IMR-90 (cell line): Measurements from ENCODE around the gene DPYD. TPM values are rescaled to one million over a fixed set of nuclear protein-coding genes. Genes with fewer than 3 reads are reported as not detected.

Experiments
- ATAC-seq: fragments of 200-7000 bp; cut with Tn5 transposase; 2 replicates; pipeline ENCODE4 v1.9.1; 2020; ENCODE audit warnings: low read depth, mild to moderate bottlenecking, moderate library complexity
- BruUV-seq: library from RNA; stranded (reverse); fragments of 400-500 nt; replicated peaks from 2 replicates; lab custom pipeline; 2021; lab: Mats Ljungman, UMichigan
- CTCF ChIA-PET: fragments of 300-600 bp; formaldehyde crosslinking; extraction: SDS; loops from one replicate; lab custom pipeline; 2021; ENCODE audit warnings: antibody characterized with exemption; lab: Yijun Ruan, JAX
- POLR2A ChIA-PET: fragments of 300-600 bp; sonication (Branson Sonifier 250); formaldehyde crosslinking; loops from one replicate; lab custom pipeline; 2022; ENCODE audit warnings: antibody characterized with exemption; ENCODE audit not compliant: unreplicated experiment; lab: Charles Lee
- DNase-seq: peaks from one replicate; pipeline ENCODE4 v3.0.0; 2013
- H2AFZ ChIP-seq: replicated peaks from 2 replicates; pipeline ENCODE3; 2013; ENCODE audit warnings: low read length, mild to moderate bottlenecking; ENCODE audit not compliant: poor library complexity
- H2AK5ac ChIP-seq: 2 replicates; pipeline ENCODE4 v1.6.1; 2013; ENCODE audit warnings: low read depth, low read length, inconsistent platforms
- H2AK9ac ChIP-seq: replicated peaks from 2 replicates; pipeline ENCODE3; 2013; ENCODE audit warnings: mild to moderate bottlenecking, low read depth, low read length, moderate library complexity; ENCODE audit not compliant: poor library complexity
- H2BK120ac ChIP-seq: 2 replicates; pipeline ENCODE4 v1.6.1; 2013; ENCODE audit warnings: low read depth, low read length, inconsistent platforms
- H2BK15ac ChIP-seq: 3 replicates; pipeline ENCODE4 v1.6.1; 2013; ENCODE audit warnings: low read depth, low read length, inconsistent platforms
- H2BK20ac ChIP-seq: 2 replicates; pipeline ENCODE4 v1.6.1; 2013; ENCODE audit warnings: low read depth, mild to moderate bottlenecking, inconsistent platforms, low read length, moderate library complexity
- H2BK5ac ChIP-seq: 2 replicates; pipeline ENCODE4 v1.6.1; 2013; ENCODE audit warnings: mild to moderate bottlenecking, low read depth, low read length, inconsistent platforms; ENCODE audit not compliant: poor library complexity, severe bottlenecking
- H3K14ac ChIP-seq: replicated peaks from 2 replicates; pipeline ENCODE4 v1.6.1; 2013; ENCODE audit warnings: low read depth, low read length, inconsistent platforms
- H3K18ac ChIP-seq: 2 replicates; pipeline ENCODE4 v1.6.1; 2013; ENCODE audit warnings: low read depth, low read length, control low read depth
- H3K23ac ChIP-seq: 2 replicates; pipeline ENCODE4 v1.6.1; 2013; ENCODE audit warnings: low read depth, low read length, inconsistent platforms
- H3K27ac ChIP-seq: 2 replicates; pipeline ENCODE4 v1.5.1; 2013; ENCODE audit warnings: mild to moderate bottlenecking, control low read depth, low read length; ENCODE audit not compliant: insufficient read depth
- H3K27me3 ChIP-seq: 2 replicates; pipeline ENCODE4 v1.6.1; 2013; ENCODE audit warnings: low read length; ENCODE audit not compliant: control insufficient read depth, insufficient read depth
- H3K36me3 ChIP-seq: 2 replicates; pipeline ENCODE4 v1.6.1; 2013; ENCODE audit warnings: low read length, mixed read lengths; ENCODE audit not compliant: control insufficient read depth, insufficient read depth
- H3K4ac ChIP-seq: 2 replicates; pipeline ENCODE4 v1.6.1; 2013; ENCODE audit warnings: low read depth, low read length, inconsistent platforms
- H3K4me1 ChIP-seq: 2 replicates; pipeline ENCODE4 v1.6.1; 2013; ENCODE audit warnings: low read length, mixed read lengths; ENCODE audit not compliant: control insufficient read depth, insufficient read depth
- H3K4me2 ChIP-seq: 2 replicates; pipeline ENCODE4 v1.6.1; 2013; ENCODE audit warnings: low read depth, mild to moderate bottlenecking, control low read depth, low read length, moderate library complexity
- H3K4me3 ChIP-seq: 2 replicates; pipeline ENCODE4 v1.5.1; 2013; ENCODE audit warnings: low read depth, mild to moderate bottlenecking, control low read depth, low read length, moderate library complexity; ENCODE audit not compliant: insufficient read depth
- H3K56ac ChIP-seq: 2 replicates; pipeline ENCODE4 v1.6.1; 2013; ENCODE audit warnings: low read length, inconsistent platforms; ENCODE audit not compliant: insufficient read depth; ENCODE audit errors: extremely low read depth
- H3K79me1 ChIP-seq, 2 experiments: 2 replicates each; pipeline ENCODE4 v1.6.1; 2013; ENCODE audit warnings: low read length in 2 of 2, inconsistent platforms in 1 of 2, low read depth in 1 of 2
- H3K9ac ChIP-seq: 2 replicates; pipeline ENCODE4 v1.6.1; 2013; ENCODE audit warnings: low read depth, low read length, control low read depth
- H3K9me1 ChIP-seq: 2 replicates; pipeline ENCODE4 v1.6.1; 2013; ENCODE audit warnings: low read length, inconsistent platforms; ENCODE audit not compliant: insufficient read depth
- H3K9me3 ChIP-seq: 2 replicates; pipeline ENCODE4 v1.6.1; 2013; ENCODE audit warnings: low read length; ENCODE audit not compliant: control insufficient read depth, insufficient read depth
- H4K20me1 ChIP-seq: 2 replicates; pipeline ENCODE4 v1.6.1; 2013; ENCODE audit warnings: low read length, inconsistent platforms; ENCODE audit not compliant: insufficient read depth
- H4K5ac ChIP-seq: 2 replicates; pipeline ENCODE4 v1.6.1; 2013; ENCODE audit warnings: mild to moderate bottlenecking, low read depth, low read length, control low read depth
- H4K8ac ChIP-seq, 2 experiments: 2 replicates each; pipeline ENCODE4 v1.6.1; 2013; ENCODE audit warnings: low read depth in 2 of 2, low read length in 2 of 2, control low read depth in 1 of 2, inconsistent platforms in 1 of 2
- H4K91ac ChIP-seq: 2 replicates; pipeline ENCODE4 v1.6.1; 2013; ENCODE audit warnings: low read depth, low read length, inconsistent platforms; ENCODE audit not compliant: insufficient read depth
- FOS ChIP-seq: fragments of 150-350 bp; IDR thresholded peaks from 2 replicates; pipeline ENCODE4 v1.6.1; 2016; ENCODE audit warnings: low read depth, low read length
- MAFK ChIP-seq: IDR thresholded peaks from 2 replicates; pipeline ENCODE4 v1.6.1; 2012; ENCODE audit warnings: low read depth, low read length, improper control_type of control experiment
- MXI1 ChIP-seq: IDR thresholded peaks from 2 replicates; pipeline ENCODE4 v1.6.1; 2012; ENCODE audit warnings: low read depth, mild to moderate bottlenecking, low read length, moderate library complexity, borderline replicate concordance
- POLR2A ChIP-seq: IDR thresholded peaks from 2 replicates; pipeline ENCODE4 v1.6.1; 2012; ENCODE audit warnings: mild to moderate bottlenecking, low read depth, low read length
- RFX5 ChIP-seq: IDR thresholded peaks from 2 replicates; pipeline ENCODE4 v1.8.0; 2012; ENCODE audit warnings: low read depth, mild to moderate bottlenecking, low read length, moderate library complexity
- WGBS, 2 experiments: methylation state at CpG; one replicate each; pipeline versions ENCODE4 v1.1.5 to v1.1.7; 2013; ENCODE audit warnings: missing lambda C conversion rate in 2 of 2; ENCODE audit not compliant: insufficient read length in 1 of 2; ENCODE audit errors: extremely low coverage in 2 of 2; 5-methylcytosine and 5-hydroxymethylcytosine counted together
- dilution Hi-C: fragments of 300-500 bp; cut with HindIII; formaldehyde crosslinking; loops from one replicate; pipeline ENCODE4 v1.14.3; 2018; ENCODE audit warnings: low sequenced_read_pairs; ENCODE audit not compliant: unreplicated experiment
- in situ Hi-C: fragments of 300-500 bp; cut with MboI; formaldehyde crosslinking; loops from 3 replicates; pipeline ENCODE4 v1.14.3; 2019; ENCODE audit warnings: low sequenced_read_pairs, inconsistent platforms, mixed read lengths
- intact Hi-C: fragments of 100-400 bp; cut with micrococcal nuclease; formaldehyde crosslinking; loops from 2 replicates; pipeline ENCODE4 v1.10.0; 2022
- polyA plus RNA-seq, 3 experiments: library from polyadenylated mRNA; depleted of rRNA; stranded (reverse); fragments of >200 nt; gene quantifications; 2 replicates each; pipeline ENCODE4 v1.2.3, GENCODE V29; 2012; ENCODE audit warnings: low replicate concordance in 1 of 3
- total RNA-seq: library from RNA; depleted of rRNA; stranded (reverse); fragments of >200 nt; gene quantifications from 2 replicates; pipeline ENCODE4 v1.2.3, GENCODE V29; 2012
- TF ChIP-seq, protein P1 (sequence below): fragments of 150-350 bp; IDR thresholded peaks from 2 replicates; pipeline ENCODE4 v1.6.1; 2016; ENCODE audit warnings: low read depth, mild to moderate bottlenecking, low read length, moderate library complexity, borderline replicate concordance

DPYD gene
- total and polyA plus RNA-seq, 2 of the 4 experiments (the other 2 are of a cell fraction), result 9.3 to 47.3 TPM

DNA sequence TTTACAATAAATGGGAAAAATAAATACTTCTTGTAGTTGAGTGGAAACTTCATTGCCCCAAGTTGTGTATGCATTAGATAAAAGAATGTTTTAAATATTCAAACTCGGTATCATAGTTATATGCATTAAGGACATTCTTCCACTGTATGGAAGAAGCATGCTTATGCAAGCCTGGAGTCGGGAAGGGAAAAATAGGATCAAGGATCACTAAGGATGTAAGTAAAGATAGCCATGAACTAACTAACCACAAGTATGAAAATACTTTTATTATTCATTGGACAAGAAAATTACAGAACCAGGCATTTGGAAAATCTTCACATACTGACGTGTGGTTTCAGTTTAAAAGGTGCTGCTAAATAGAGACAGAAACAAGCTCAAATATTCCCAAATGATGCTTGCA is 26.9 kb upstream of the DPYD start:
- DNase-seq (peak; percentile 25), ATAC-seq (no peak)
- H3K4me1 ChIP-seq, result peaks cover 3% of the 10 kb centered on the region
- H2AK9ac ChIP-seq, result no peak overlapping the region
- H3K18ac ChIP-seq, result no peak overlapping the region
- H2BK5ac ChIP-seq, result no peak overlapping the region
- H4K8ac ChIP-seq, result no peak overlapping the region
- H3K14ac ChIP-seq, result no peak overlapping the region
- no peaks in the 10 kb centered on the region for H4K20me1 ChIP-seq
- no CpG with 5 or more reads among the region's 3 CpGs for WGBS, 2 experiments
- no peak overlapping the region for H3K4ac ChIP-seq
- H2BK120ac ChIP-seq, result no peak overlapping the region
- dilution Hi-C loops, result no loop called here
- no peak overlapping the region for H3K23ac ChIP-seq
- no peaks in the 10 kb centered on the region for H3K36me3 ChIP-seq
- H3K4me3 ChIP-seq, result no peak overlapping the region
- intact Hi-C loops, result no loop called here
- H4K91ac ChIP-seq, result no peak overlapping the region
- no peaks in the 10 kb centered on the region for H3K9me3 ChIP-seq
- H4K5ac ChIP-seq, result no peak overlapping the region
- no peak overlapping the region for H3K27ac ChIP-seq
- H2AK5ac ChIP-seq, result no peak overlapping the region
- peak overlapping the region; percentile 70; the same call in 1 of the 2 replicates for H3K4me2 ChIP-seq
- no peak overlapping the region for H3K9ac ChIP-seq
- no peak overlapping the region for H2BK15ac ChIP-seq
- ChIA-PET POLR2A (no interaction called here), CTCF (no interaction called here)
- no TSS peak for BruUV-seq
- no peak for TF ChIP-seq POLR2A
- TF ChIP-seq MXI1, result no peak
- no peak for TF ChIP-seq MAFK
- TF ChIP-seq, protein P1, sequence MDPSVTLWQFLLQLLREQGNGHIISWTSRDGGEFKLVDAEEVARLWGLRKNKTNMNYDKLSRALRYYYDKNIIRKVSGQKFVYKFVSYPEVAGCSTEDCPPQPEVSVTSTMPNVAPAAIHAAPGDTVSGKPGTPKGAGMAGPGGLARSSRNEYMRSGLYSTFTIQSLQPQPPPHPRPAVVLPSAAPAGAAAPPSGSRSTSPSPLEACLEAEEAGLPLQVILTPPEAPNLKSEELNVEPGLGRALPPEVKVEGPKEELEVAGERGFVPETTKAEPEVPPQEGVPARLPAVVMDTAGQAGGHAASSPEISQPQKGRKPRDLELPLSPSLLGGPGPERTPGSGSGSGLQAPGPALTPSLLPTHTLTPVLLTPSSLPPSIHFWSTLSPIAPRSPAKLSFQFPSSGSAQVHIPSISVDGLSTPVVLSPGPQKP, result no peak
- TF ChIP-seq FOS, result no peak
- TF ChIP-seq RFX5, result no peak
- H3K27me3 ChIP-seq, result no peaks in the 10 kb centered on the region
- H2AFZ ChIP-seq, result no peak overlapping the region
- H2BK20ac ChIP-seq, result no peak overlapping the region
- H3K79me1 ChIP-seq, result no peaks in the 10 kb centered on the region
- in situ Hi-C loops, result no loop called here
- no peak overlapping the region for H3K56ac ChIP-seq
- H3K9me1 ChIP-seq, result 0 out of 2 replicates have a peak, but pooled peaks cover 2% of the 10 kb centered on the region
